HL-60/S4 treated with retinoic acid at 250 ng/mL for 4 days and 3 days (cell line): ENCODE data around the gene FCHSD2.
"Not testable (repeated sequence)": the region's sequence is repeated elsewhere in the genome, so short reads cannot be mapped to it uniquely, and the experiment has no call there.

Experiments used
- in situ Hi-C: fragments of 300-500 bp; cut with MboI; formaldehyde crosslinking; loops from 2 replicates; pipeline ENCODE4 v1.7.0; 2022; ENCODE audit warnings: low sequenced_read_pairs

Gene FCHSD2

GRCh38 chr11:72850832-72851231, 291.3 kb downstream of the FCHSD2 start:
- in situ Hi-C loops = no loop called here

GRCh38 chr11:72848846-72849466, 293.2 kb downstream of the FCHSD2 start:
- in situ Hi-C loops = no loop called here

- in situ Hi-C loops = no loop called here
Measured at GRCh38 chr11:72844356-72844755, 297.8 kb downstream of the FCHSD2 start.

GRCh38 chr11:72842653-72843330, 299.3 kb downstream of the FCHSD2 start:
- in situ Hi-C loops = no loop called here

- in situ Hi-C loops = no loop called here
Measured at GRCh38 chr11:72842126-72842525, 300.0 kb downstream of the FCHSD2 start.

- in situ Hi-C loops = no loop called here
Measured at GRCh38 chr11:72841397-72841796, 300.7 kb downstream of the FCHSD2 start.

GRCh38 chr11:72840780-72841179, 301.3 kb downstream of the FCHSD2 start:
- in situ Hi-C loops = no loop called here

GRCh38 chr11:72838691-72839305, 303.3 kb downstream of the FCHSD2 start:
- in situ Hi-C loops = no loop called here

GRCh38 chr11:72836111-72836510, 306.0 kb downstream of the FCHSD2 start:
- in situ Hi-C loops = no loop called here

- in situ Hi-C loops = no loop called here
Measured at GRCh38 chr11:72834905-72835304, 307.2 kb downstream of the FCHSD2 start.

GRCh38 chr11:72833811-72834493, 308.2 kb downstream of the FCHSD2 start:
- in situ Hi-C loops = no loop called here

GRCh38 chr11:72833083-72833733, 308.9 kb downstream of the FCHSD2 start:
- in situ Hi-C loops = no loop called here

GRCh38 chr11:72832301-72833082, 309.6 kb downstream of the FCHSD2 start:
- in situ Hi-C loops = no loop called here

GRCh38 chr11:72831521-72832300, 310.4 kb downstream of the FCHSD2 start:
- in situ Hi-C loops = no loop called here

GRCh38 chr11:72829884-72830533, 312.1 kb downstream of the FCHSD2 start:
- in situ Hi-C loops = no loop called here

- in situ Hi-C loops = no loop called here
Measured at GRCh38 chr11:72829178-72829577, 312.9 kb downstream of the FCHSD2 start.

GRCh38 chr11:72828692-72829101, 313.4 kb downstream of the FCHSD2 start:
- in situ Hi-C loops = no loop called here

- in situ Hi-C loops = no loop called here
Measured at GRCh38 chr11:72828081-72828567, 314.0 kb downstream of the FCHSD2 start.

- in situ Hi-C loops = not testable (repeated sequence)
Measured at GRCh38 chr11:72827656-72828055, 314.5 kb downstream of the FCHSD2 start.
